NCI-H510A treated with DMSO at 0.1 percent for 48 hours (cell line): ENCODE data around the gene B3GAT2.

ENCODE experiments used
- DNase-seq: peaks from one replicate; lab custom pipeline; 2025; lab: John Stamatoyannopoulos, UW

B3GAT2 gene

GRCh38 chr6:70843328-70843918 lies 113.4 kb downstream of the B3GAT2 start:
- no peak for DNase-seq

GRCh38 chr6:70842541-70842940 lies 114.3 kb downstream of the B3GAT2 start:
- no peak for DNase-seq

GRCh38 chr6:70841112-70841511 lies 115.7 kb downstream of the B3GAT2 start:
- no peak for DNase-seq

- DNase-seq: no peak
These were observed 117.3 kb downstream of the B3GAT2 start for GRCh38 chr6:70839286-70840266.

GRCh38 chr6:70838907-70839285 lies 118.0 kb downstream of the B3GAT2 start:
- DNase-seq: peak; percentile 68

- no peak for DNase-seq
These were observed 122.3 kb downstream of the B3GAT2 start for GRCh38 chr6:70834520-70834919.

- DNase-seq: no peak
These were observed 125.4 kb downstream of the B3GAT2 start for GRCh38 chr6:70831427-70831826.

GRCh38 chr6:70823651-70824050 lies 133.2 kb downstream of the B3GAT2 start:
- DNase-seq: no peak

GRCh38 chr6:70821751-70822150 lies 135.1 kb downstream of the B3GAT2 start:
- DNase-seq: no peak

- no peak for DNase-seq
These were observed 136.1 kb downstream of the B3GAT2 start for GRCh38 chr6:70820778-70821177.

- DNase-seq: no peak
These were observed 137.2 kb downstream of the B3GAT2 start for GRCh38 chr6:70819646-70820045.

- no peak for DNase-seq
These were observed 143.0 kb downstream of the B3GAT2 start for GRCh38 chr6:70813885-70814284.

- no peak for DNase-seq
These were observed 145.1 kb downstream of the B3GAT2 start for GRCh38 chr6:70811788-70812187.
